K562 (cell line): ENCODE data around the gene SLC9A1. TPM values are rescaled to one million over a fixed set of nuclear protein-coding genes. Genes with fewer than 3 reads are reported as not detected.

Experiments
- DACH1 ChIP-seq: fragments of 450-650 bp; IDR thresholded peaks from 2 replicates; pipeline ENCODE4 v1.6.1; 2018; ENCODE audit not compliant: partially characterized antibody
- HDAC1 ChIP-seq, 2 experiments: fragments of 450-650 bp; IDR thresholded peaks; 2 replicates each; pipeline ENCODE4 v1.6.1; 2016 to 2017; ENCODE audit warnings: inconsistent platforms in 1 of 2, mild to moderate bottlenecking in 1 of 2, moderate library complexity in 1 of 2
- MEIS2 ChIP-seq: fragments of 450-650 bp; IDR thresholded peaks from 2 replicates; pipeline ENCODE4 v1.6.1; 2014; ENCODE audit warnings: mild to moderate bottlenecking; ENCODE audit not compliant: partially characterized antibody
- NRF1 ChIP-seq, 2 experiments: fragments of 450-650 bp; IDR thresholded peaks in 1 of 2; conservative IDR thresholded peaks in 1 of 2; 2 replicates each; pipeline ENCODE4 v1.6.1; 2014; ENCODE audit warnings: mild to moderate bottlenecking in 2 of 2
- NUFIP1 ChIP-seq: fragments of 450-650 bp; IDR thresholded peaks from 2 replicates; pipeline ENCODE4 v1.6.1; 2018; ENCODE audit not compliant: partially characterized antibody
- TFE3 ChIP-seq: fragments of 450-650 bp; formaldehyde crosslinking; IDR thresholded peaks from 2 replicates; pipeline ENCODE4 v1.4.0; 2020; ENCODE audit warnings: mild to moderate bottlenecking, mixed read lengths
- ZC3H4 ChIP-seq: sonication (generic); formaldehyde crosslinking; IDR thresholded peaks from 2 replicates; pipeline ENCODE4 v1.9.0; 2021; ENCODE audit warnings: missing genetic modification reagents, borderline replicate concordance
- polyA plus RNA-seq, 8 experiments: library from polyadenylated mRNA; depleted of rRNA in 4 of 8; stranded (reverse) in 5 of 8; unstranded in 3 of 8; fragments of >200 nt; fragmentation: Nextera tagmentation in 2 of 8; fragmentation: Illumina TruSeq in 1 of 8; extraction: Ambion mirVana in 2 of 8; extraction: Trizol in 1 of 8; gene quantifications; 2 replicates each; pipeline versions ENCODE4 v1.2.1 to v1.2.3, GENCODE V29; 2011 to 2014; ENCODE audit warnings: inconsistent platforms in 1 of 8, missing spikeins in 1 of 8
- total RNA-seq, 7 experiments: library from RNA; depleted of rRNA in 6 of 7; stranded (reverse); fragments of >200 nt in 6 of 7; fragmentation: Illumina TruSeq in 2 of 7; extraction: Trizol in 2 of 7; gene quantifications; 2 replicates each; pipeline versions ENCODE4 v1.2.1 to v1.2.3, GENCODE V29; 2011 to 2021; ENCODE audit warnings: low replicate concordance in 1 of 7
- TF ChIP-seq, protein P1 (sequence below): fragments of 200-800 bp; sonication (Bioruptor generic); IDR thresholded peaks from 2 replicates; pipeline ENCODE4 v1.6.1; 2017; ENCODE audit warnings: missing genetic modification characterization, missing compliant biosample characterization
- TF ChIP-seq, protein P2 (sequence below), 2 experiments: fragments of 450-650 bp; IDR thresholded peaks; 2 replicates each; pipeline ENCODE4 v1.6.1; 2016

SLC9A1 gene
- total and polyA plus RNA-seq, 9 of the 15 experiments (the other 6 are each of a cell fraction or from before 2014, with no cell fraction given) = 0.59 to 14.4 (median 2.0) TPM

DNA sequence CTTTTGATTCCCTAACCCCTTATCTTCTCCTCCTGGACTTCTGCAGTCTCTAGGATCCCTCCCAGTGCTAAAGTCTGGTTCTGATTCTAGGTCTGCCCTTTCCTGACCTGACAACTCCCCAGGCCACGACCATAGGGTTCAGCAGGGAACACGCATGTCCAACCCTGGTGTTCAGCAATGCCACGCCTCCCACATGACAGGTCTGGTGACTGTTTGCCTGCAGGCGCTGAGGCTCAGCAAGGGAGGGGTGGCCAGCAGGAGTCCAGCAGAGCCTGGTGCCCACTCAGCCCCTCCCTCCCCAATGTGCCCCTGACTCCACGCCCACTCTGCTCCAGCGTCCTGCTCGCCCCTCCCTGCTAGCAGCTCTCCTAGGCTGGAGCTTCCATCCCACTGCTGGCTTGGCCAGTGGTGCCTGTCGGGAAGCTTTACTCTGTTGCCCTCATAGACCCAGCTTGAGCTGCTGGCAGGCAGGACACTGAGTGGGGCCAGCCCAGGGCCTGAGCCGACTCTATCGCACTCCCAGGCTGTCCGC lies 17.3 kb downstream of the SLC9A1 start (continued):
- TF ChIP-seq, protein P1, sequence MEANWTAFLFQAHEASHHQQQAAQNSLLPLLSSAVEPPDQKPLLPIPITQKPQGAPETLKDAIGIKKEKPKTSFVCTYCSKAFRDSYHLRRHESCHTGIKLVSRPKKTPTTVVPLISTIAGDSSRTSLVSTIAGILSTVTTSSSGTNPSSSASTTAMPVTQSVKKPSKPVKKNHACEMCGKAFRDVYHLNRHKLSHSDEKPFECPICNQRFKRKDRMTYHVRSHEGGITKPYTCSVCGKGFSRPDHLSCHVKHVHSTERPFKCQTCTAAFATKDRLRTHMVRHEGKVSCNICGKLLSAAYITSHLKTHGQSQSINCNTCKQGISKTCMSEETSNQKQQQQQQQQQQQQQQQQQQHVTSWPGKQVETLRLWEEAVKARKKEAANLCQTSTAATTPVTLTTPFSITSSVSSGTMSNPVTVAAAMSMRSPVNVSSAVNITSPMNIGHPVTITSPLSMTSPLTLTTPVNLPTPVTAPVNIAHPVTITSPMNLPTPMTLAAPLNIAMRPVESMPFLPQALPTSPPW (CRISPR knock-in tag) = peak; percentile 85
- TF ChIP-seq HDAC1 (IDR thresholded peaks at IDR 0.05) = peak in 1 of 2 experiments; percentile 52; a peak in 1 of 4 replicates
- TF ChIP-seq TFE3 (CRISPR knock-in tag) = no peak
- TF ChIP-seq MEIS2 = peak; percentile 9
- TF ChIP-seq NUFIP1 = peak; percentile 40
- TF ChIP-seq, protein P2, sequence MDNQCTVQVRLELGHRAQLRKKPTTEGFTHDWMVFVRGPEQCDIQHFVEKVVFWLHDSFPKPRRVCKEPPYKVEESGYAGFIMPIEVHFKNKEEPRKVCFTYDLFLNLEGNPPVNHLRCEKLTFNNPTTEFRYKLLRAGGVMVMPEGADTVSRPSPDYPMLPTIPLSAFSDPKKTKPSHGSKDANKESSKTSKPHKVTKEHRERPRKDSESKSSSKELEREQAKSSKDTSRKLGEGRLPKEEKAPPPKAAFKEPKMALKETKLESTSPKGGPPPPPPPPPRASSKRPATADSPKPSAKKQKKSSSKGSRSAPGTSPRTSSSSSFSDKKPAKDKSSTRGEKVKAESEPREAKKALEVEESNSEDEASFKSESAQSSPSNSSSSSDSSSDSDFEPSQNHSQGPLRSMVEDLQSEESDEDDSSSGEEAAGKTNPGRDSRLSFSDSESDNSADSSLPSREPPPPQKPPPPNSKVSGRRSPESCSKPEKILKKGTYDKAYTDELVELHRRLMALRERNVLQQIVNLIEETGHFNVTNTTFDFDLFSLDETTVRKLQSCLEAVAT (IDR thresholded peaks at IDR 0.05) = no peak
- peak; percentile 69 to 77 for TF ChIP-seq NRF1 (conservative IDR thresholded peaks at IDR 0.05 in 1 of 2, IDR thresholded peaks at IDR 0.05 in 1 of 2)
- TF ChIP-seq ZC3H4 (CRISPR knock-in tag) = no peak
- TF ChIP-seq DACH1 = peak; percentile 8
